IPS-NIHi7 (cell line): Measurements from ENCODE around the gene GRPR.
"Not testable (repeated sequence)": the region's sequence is repeated elsewhere in the genome, so short reads cannot be mapped to it uniquely, and the experiment has no call there.

Experiments
- DNase-seq: peaks from one replicate; pipeline ENCODE4 v3.0.0; 2012; ENCODE audit warnings: mixed read lengths; ENCODE audit errors: extremely low spot score

Gene GRPR

GRCh38 chrX:16177260-16177659, 53.9 kb downstream of the GRPR start:
- no peak for DNase-seq

- DNase-seq: not testable (repeated sequence)
These were observed 60.5 kb downstream of the GRPR start for GRCh38 chrX:16183843-16184242.

- no peak for DNase-seq
These were observed 62.4 kb downstream of the GRPR start for GRCh38 chrX:16185725-16186136.

- DNase-seq: peak; percentile 26
These were observed 63.1 kb downstream of the GRPR start for GRCh38 chrX:16186380-16187007.

GRCh38 chrX:16187024-16187760, 63.8 kb downstream of the GRPR start:
- DNase-seq: no peak

- DNase-seq: no peak
These were observed 65.3 kb downstream of the GRPR start for GRCh38 chrX:16188687-16189086.

GRCh38 chrX:16191605-16192004, 68.2 kb downstream of the GRPR start:
- no peak for DNase-seq

- no peak for DNase-seq
These were observed 73.5 kb downstream of the GRPR start for GRCh38 chrX:16196829-16197228.

GRCh38 chrX:16199343-16199742, 76.0 kb downstream of the GRPR start:
- no peak for DNase-seq

GRCh38 chrX:16202943-16203342, 79.6 kb downstream of the GRPR start:
- DNase-seq: no peak
